HG02798 (cell line): ENCODE data around the gene ODC1.
"Not testable (repeated sequence)": the region's sequence is repeated elsewhere in the genome, so short reads cannot be mapped to it uniquely, and the experiment has no call there.

Experiments used
- ATAC-seq: cut with Tn5 transposase; IDR thresholded peaks from one replicate; pipeline ENCODE4 v1.9.1; 2021; ENCODE audit warnings: mild to moderate bottlenecking; ENCODE audit not compliant: unreplicated experiment, poor library complexity

ODC1 gene

GRCh38 chr2:10447895-10448575, at the start of gene ODC1:
Gene ODC1, minus strand, starts transcription at chr2:10448327. Its CDS starts 3,295 bp downstream, at chr2:10445032.
- ATAC-seq = peak; percentile 81

DNA sequence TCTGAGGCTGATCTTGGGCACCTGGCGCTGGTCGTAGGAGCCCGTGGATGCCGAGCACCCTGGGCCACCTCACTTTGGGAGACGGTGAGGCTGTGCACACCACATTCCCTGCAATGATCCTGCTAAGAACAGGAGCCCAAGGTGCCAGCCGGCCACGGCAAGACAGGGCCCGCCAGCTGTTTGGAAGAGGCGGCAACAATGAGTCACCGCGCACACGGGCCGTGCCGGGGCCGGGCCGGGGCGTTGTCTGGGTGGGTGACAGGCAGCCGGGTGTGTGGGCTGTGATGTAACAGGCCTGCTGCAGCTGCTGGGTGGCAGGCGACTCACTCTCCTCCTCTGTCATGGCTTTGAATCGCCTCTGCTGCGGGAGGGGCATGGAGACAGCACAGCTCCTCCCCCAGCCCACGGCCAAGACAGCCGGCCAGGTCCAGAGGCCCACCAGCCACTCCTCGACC, 49.7 kb upstream of the ODC1 start:
- ATAC-seq = no peak

- ATAC-seq = no peak
These were observed 47.8 kb upstream of the ODC1 start for GRCh38 chr2:10495988-10496313.

GRCh38 chr2:10495311-10495987, 47.3 kb upstream of the ODC1 start:
- no peak for ATAC-seq

- no peak for ATAC-seq
These were observed 46.4 kb upstream of the ODC1 start for GRCh38 chr2:10494351-10495066.

GRCh38 chr2:10493634-10494281, 45.6 kb upstream of the ODC1 start:
- ATAC-seq = peak; percentile 93

DNA sequence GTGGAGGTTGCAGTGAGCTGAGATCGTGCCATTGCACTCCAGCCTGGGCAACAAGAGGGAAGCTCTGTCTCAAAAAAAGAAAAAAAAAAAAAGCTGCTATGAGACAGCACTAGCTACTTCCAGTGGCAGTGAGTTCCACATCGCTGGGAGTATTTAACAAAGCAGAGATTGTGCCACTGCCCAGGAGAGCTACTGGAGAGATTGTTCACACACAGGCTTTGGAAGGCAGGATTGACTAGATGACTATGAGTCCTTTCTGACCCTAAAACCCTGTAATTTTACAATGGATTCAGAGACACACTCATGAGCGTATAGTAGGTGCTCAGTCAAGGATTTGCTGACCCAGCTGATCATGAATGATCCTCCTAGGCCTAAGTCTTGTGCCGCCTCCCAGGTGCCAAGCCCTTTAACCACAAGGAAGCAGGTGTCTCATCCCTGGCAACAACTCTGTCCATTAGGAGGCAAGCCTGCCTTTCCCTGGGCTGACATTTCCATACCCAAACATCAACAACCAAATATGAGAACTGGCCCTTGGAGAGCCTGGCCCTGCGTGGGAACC, 45.0 kb upstream of the ODC1 start:
- no peak for ATAC-seq

GRCh38 chr2:10490806-10491291, 42.7 kb upstream of the ODC1 start:
- ATAC-seq = no peak

DNA sequence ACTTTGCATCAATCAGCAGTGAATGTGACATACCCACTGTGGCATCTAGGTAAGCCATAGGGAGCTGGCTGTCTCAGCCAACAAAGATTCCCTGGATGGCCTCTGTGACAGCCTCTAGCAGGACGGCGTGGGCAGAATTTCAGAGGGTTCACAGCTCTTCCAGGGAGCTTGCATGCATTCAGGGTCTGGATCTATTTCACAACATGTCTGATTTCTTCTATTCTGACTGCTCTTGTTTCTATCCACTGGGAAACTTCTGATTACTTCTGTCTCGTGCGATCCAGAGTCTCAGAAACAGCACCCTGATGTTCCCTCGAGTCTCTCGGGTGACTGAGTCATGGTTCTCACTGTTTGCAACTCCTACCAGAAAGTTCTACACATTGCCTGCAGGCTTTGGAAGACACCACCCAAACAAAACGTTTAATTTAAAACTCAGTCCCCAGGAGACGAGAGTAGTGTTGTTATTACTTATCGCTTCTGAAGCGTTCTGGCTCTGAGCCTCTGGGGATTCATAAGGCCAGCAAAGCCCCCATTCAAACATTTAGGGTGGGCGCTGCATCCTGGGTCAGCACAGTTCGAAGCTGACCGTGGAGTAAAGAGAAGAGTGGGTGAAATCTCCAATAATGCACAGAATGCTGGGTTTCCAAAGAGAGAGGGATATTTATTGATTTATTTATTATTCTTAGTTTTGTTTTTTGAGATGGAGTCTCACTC, 41.9 kb upstream of the ODC1 start:
- no peak for ATAC-seq

- not testable (repeated sequence) for ATAC-seq
These were observed 40.0 kb upstream of the ODC1 start for GRCh38 chr2:10488142-10488541.

- not testable (repeated sequence) for ATAC-seq
These were observed 39.6 kb upstream of the ODC1 start for GRCh38 chr2:10487741-10488104.

- ATAC-seq = no peak
These were observed 39.1 kb upstream of the ODC1 start for GRCh38 chr2:10487081-10487740.

DNA sequence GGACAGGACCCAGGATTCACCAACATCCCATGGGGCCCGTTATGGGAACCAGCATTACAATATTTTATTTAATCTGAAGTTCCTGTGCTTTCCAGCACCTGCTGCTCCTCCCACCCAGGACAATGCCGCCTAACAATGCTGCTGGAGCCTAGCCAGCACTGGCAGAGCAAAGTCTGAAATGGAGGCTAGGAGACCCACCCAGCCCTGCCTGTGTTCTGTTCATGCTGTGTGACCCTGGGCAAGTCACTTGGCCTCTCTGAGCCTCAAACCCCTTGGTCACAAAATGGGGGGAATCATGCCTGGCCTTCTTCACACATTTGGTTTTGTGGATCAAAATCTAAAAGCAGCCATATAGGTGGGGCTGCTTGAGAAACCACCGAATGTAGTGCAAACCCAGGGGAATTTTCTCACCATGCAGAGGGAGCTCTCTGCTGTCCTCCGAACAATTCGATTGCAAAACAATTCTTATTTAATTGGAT, 38.5 kb upstream of the ODC1 start:
- ATAC-seq = no peak

GRCh38 chr2:10486091-10486490, 38.0 kb upstream of the ODC1 start:
- ATAC-seq = no peak

DNA sequence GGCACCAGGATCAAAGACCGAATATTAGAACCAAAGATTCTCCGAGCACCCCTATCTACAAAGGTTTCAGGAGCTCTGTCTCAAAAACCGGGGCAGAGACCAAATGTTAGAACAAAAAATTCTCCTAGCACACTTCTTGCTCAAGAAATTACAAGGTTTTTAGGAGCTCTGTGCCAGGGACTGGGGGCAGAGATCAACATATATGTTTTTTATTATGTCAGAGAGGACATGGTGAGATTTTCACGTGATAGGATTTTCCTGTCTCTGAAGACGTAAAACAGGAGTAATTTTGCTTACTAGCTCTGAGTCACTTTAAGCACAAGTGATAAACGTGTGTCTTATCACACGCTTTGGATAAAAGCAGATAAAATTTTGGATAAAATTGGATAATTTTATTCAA, 34.8 kb upstream of the ODC1 start:
- no peak for ATAC-seq

- ATAC-seq = no peak
These were observed 34.3 kb upstream of the ODC1 start for GRCh38 chr2:10482460-10482859.

- no peak for ATAC-seq
These were observed 33.6 kb upstream of the ODC1 start for GRCh38 chr2:10481666-10482157.

GRCh38 chr2:10481055-10481665, 33.0 kb upstream of the ODC1 start:
- ATAC-seq = no peak
